EL (cell line): ENCODE measurements around the gene STX12.

Experiments
- DNase-seq: peaks from one replicate; pipeline ENCODE4 v3.0.0-alpha.2; 2016

Gene STX12

DNA sequence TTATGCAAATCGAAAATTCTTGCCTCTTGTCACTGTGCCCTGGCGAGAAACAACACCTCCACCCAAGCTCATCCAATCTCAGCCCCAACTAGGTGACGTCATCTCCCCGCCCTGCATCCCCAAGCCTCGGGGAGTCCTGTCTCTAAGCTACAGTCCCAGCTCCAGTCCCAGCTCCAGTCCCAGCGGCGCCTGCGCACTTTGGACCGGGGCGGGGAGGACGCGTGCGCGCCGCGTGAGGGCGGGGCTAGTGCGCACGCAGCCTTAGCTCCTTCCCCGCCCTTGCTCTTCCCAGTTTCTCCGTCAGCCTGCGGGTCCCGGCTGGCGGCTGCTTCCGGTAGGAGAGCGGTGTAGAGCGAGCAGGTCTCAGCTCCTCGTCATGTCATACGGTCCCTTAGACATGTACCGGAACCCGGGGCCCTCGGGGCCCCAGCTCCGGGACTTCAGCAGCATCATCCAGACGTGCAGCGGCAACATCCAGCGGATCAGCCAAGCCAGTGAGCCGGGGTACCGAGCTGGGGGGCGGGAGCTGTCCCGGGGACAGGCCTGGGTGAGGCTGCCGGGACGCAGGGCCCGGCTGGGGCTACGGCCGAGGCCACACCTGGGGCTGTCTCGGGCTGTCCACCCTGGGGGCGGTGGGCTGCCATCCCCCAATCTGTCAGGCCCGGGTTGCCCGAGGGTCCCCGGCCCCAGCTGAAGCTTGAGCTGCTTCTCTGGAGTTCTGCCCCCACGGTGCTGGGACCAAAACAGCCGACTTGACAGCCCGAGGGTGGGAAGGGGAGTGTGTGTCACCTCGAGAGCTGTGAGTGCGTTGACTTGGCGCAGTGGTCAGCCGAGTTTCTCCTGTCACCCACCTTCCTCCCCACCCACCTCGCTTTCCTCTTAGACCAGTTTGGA lies at the start of gene STX12:
Gene STX12 (plus strand): TSS at position 288 of the 894 bp plus-strand sequence. CDS start 89 bp downstream, at position 377.
- DNase-seq = peak; percentile 100

DNA sequence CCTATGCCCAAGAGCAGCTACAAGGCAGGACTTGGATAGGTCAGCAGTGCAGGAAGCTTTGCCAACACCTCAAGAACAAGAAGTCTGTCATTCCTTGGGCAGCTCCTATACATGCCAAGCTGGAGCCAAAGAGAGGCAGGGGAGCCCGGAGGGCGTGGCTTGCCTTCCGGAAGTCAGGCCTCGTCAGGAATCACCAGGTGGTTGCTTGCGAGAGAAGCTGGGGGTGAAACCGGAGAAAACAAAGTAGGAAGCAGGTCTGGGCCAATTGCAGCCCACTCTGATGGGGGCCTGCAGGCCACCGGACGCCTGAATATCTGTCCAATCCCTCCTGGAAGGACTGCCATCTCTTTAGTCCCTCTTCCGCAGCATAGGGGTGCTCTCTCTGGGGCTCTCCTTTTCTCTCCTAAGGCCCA lies 48.1 kb upstream of the STX12 start:
- DNase-seq = no peak

DNA sequence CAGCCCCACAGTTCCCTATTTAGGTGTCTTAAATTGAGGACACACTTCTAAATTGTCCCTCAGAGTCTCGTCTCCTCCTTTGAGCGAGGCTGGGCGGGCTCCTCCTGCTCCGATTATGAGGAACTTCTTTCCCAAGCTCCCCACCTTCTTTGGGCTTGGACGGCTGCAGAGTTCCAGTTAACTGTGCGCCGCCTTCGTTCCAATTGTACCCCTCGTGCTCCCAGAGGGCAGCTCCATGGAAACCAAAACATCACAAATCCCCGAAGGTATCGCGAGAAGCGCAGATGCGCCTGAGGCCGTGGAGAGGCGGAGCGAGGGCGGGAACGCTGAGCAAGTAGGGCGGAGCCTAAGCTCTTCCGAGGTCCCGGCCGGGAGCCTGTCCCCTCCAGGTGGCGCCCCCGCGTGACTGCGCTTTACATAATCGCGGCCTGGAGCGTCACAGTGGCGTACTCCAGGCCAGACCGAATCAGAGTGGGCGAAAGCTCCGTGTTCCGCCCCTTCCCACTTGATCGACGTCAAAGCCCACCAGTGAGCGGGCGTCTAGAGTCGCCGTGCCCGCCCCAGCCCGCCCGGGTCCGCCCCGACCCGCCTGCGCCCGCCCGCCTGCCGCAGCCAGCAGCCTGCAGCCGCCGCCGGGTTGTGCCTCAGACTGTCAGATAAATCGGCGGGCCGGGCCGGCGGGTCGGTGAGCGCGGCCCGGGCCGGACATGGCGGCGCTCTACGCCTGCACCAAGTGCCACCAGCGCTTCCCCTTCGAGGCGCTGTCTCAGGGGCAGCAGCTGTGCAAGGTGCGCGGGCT lies 47.4 kb upstream of the STX12 start, which contains the start of gene FAM76A:
Gene FAM76A (plus strand): TSS at position 588 of the 799 bp plus-strand sequence. CDS start 120 bp downstream, at position 708.
- peak; percentile 99 for DNase-seq

DNA sequence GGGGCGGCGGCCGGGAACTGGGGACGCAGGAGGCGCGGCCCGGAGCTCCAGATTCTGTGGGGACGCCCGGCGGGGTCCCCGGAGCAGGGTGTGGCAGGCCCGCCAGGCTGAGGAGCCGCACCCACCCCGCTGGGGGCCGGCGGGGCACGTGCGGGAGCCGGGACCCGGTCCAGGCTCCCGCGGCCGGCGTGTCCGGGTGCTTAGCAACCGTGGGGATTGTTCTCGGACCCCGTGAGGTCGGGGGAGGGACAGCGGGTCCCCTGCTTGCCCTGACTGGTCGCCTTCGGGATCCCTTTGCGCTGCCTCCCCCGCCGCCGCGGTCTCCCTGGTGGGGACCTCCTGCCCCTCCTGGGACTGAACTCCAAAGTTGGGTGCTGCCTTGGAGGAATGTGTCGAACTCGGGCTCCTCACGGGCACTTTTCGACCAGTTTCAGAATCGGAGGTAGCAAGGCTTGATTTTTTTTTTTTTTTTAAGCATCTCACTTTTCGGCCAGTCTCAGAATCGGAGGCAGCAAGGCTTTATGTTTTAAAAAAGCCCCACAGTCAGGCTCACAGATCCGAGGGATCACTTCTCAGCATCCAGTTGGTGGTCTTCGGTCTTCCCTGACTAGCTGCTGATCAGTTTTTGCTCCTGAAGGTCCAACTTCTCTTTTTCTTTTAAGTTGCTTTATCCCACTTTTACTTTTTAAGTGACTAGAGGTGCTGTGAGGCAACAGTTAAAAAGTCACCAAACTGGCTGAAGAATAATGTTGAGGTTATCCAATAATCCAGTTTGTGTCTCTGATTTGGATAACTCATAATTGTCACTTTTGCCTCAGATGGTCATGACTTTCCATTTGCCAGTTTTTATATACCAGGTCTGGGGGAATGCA lies 46.6 kb upstream of the STX12 start:
- peak; percentile 58 for DNase-seq

DNA sequence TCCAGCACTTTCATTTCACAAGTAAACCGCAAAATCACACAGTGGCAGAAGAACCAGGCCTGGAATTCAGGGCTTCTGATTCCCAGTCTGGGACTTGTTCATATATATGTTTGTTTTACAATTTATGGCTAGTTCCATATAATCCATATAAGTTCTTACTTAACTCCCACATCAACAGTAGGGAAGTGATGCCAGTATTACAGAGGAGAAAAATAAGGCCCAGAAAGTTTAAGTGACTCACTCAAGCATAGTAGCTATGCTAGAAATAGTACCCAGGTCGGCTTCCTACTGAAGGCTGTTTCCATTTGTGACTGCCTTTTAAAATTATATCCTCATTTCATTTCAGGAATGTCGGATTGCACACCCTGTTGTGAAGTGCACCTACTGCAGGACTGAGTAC lies 45.9 kb upstream of the STX12 start:
- DNase-seq = peak; percentile 26

DNA sequence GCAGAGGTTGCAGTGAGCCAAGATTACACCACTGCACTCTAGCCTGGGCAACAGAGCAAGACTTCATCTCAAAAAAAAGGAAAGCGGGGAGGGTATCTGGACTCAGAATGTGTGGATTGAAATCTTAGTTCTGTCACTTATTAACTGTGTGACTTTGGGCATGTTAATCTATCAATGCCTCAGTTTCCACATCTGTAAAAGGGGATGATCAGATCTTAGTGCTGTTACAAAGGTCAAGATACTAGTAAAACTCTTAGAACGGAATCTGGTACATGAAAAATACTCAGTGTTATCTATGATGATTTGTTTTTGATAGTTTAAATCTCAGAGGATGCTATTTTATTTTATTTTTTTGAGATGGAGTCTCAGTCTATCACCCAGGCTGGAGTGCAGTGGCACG lies 36.8 kb upstream of the STX12 start:
- no peak for DNase-seq

DNA sequence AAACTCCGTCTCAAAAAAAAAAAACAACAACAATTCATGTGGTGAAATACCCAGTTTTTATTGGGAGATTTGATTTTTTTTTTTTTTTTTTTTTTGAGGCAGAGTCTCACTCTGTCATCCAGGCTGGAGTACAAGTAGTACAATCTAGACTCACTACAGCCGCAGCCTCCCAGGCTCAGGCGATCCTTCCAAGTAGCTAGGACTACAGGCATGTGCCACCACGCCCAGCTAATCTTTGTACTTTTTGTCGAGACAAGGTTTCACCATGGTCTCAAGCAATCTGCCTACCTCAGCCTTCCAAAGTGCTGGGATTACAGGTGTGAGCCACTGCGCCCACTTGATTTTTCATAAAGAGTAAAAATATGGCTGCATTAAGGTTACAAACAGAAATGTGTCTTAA lies 31.9 kb upstream of the STX12 start:
- DNase-seq = no peak

DNA sequence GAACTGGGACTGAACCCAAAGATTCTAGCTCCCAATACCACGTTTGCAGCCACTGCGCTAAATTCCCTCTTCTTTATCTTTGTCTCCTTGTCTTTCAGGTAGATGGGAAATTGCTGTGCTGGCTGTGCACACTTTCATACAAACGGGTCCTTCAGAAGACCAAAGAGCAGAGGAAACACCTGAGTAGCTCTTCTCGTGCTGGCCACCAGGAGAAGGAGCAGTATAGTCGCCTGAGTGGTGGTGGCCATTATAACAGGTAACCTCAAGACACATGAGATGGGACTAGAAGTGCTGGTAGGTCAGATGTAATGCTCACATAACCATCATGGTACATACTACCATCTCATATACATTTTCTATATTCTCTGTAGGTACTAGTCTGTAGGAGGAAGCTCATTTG lies 28.5 kb upstream of the STX12 start:
- no peak for DNase-seq

DNA sequence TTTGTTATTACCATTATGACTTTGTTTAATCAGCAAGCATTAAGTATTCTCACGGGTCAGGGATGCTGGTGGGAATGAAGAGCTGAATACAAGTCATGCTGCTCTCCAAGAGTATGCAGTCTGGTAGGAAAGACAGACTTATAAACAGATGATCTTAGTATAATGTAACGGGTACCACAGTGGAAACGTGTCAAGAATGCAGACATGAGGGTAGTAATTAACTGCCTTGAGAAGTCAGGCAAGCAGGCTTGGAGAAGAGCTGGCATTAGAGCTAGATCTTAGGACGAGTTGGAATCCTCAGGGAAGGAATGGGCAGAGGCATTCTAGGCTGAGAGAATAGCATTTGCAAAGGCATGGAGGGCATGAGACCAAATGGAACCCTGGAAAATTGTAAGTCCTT lies 27.6 kb upstream of the STX12 start:
- DNase-seq = no peak

DNA sequence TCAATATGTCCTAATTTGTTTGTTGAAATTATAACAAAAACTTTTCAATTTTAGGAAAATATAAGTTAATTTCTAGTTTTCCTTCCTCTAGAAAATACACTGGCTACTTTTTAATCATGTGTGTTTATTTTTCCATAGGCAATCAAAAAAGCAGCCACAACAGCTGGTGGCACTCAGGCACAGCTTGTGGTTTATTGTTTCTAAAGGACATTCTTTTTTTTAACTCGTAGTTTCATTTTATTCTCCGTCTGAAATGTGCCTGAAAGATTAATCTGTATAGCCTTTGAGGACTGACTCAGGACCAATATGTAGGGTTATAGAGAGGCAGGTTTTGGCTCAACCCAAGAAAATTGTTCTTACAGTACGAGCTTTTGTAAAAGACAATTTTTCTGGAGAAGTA lies 20.7 kb upstream of the STX12 start:
- DNase-seq = no peak

DNA sequence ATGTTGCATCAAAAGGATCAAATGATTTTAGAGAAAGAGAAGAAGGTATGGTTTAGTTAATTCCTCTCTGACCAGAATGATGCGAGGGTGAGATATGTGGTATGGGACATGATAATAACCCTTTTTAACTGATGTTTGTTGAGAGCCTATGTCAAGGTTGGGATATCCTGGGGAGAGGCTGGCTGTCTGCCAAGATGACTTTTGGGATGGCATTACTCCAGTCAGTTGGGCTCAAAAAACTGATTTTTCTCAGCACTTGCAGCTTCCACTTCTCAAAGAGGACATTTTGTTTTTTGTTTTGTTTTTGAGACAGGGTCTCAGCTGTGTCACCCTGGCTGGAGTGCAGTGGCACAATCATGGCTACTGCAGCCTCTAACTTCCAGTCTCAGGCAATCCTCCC lies 17.7 kb upstream of the STX12 start:
- no peak for DNase-seq

DNA sequence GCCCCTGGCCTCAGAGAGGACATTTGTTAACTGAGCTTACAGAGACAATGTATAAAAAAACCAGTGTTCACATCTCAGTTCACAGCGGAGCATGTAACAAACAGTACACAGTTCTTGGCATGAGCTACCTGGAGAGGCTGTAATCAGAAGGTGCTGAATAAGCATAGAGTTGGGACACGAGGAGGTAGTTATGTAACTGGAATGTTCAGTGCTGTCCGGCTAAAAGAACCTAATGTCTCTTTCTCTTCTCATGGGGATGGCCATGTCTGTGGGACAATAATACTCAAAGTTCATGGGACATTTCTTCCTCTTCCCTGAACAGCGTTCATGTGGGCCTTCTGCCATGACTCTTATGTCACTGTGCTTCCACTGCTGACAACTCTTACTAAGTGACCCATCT lies 17.2 kb upstream of the STX12 start:
- DNase-seq = no peak

DNA sequence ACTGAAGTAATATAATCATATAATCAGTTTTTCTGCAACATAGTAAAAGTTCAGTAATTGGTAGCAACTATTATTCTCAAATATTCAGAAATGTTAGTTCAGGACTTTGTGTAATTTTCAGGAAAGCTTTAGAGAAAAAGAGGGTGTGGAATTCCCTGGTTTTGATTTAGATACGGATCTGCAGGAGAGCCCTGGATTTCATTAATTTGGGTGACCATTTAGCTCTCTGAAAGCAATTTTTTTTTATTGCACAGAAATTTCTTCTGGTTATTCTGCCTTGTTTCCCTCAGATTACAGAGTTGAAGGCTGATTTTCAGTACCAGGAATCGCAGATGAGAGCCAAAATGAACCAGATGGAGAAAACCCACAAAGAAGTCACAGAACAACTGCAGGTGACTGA lies 13.8 kb upstream of the STX12 start:
- DNase-seq = no peak

DNA sequence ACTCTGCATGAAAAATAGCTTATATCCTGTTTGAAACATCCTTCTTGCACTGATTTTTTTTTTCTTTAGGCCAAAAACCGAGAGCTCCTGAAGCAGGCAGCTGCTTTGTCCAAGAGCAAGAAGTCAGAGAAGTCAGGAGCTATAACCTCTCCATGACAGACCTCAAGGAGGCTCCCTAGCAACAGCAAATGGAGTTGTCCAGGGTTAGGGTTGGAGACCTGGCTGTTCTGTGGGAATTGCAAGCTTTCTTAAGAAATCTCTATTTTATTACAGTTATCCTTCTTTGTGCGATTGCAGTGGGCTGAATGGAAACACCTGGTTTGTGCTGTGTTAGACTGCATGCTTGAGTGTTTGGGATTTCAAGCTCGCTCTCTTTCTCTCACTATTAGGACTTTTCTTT lies 12.6 kb upstream of the STX12 start:
- DNase-seq = no peak

DNA sequence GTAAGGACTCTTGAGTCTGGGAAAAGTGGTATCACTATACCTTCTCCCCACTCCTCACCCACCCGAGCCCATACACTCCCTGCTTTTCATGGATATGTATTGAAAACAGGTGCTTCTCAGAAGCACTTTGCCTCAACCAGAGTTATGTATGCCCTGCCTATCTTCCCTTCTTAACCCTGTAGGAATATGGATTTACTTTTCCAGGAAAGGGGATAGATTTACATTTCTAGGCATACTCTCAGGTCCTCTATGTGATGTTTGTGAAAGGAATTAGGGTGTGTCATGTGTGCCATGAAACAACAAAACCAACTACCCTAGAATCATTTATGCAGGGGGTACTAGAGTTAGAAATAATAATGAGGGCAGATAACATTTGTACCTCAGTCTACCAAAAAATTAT lies 11.0 kb upstream of the STX12 start:
- no peak for DNase-seq

DNA sequence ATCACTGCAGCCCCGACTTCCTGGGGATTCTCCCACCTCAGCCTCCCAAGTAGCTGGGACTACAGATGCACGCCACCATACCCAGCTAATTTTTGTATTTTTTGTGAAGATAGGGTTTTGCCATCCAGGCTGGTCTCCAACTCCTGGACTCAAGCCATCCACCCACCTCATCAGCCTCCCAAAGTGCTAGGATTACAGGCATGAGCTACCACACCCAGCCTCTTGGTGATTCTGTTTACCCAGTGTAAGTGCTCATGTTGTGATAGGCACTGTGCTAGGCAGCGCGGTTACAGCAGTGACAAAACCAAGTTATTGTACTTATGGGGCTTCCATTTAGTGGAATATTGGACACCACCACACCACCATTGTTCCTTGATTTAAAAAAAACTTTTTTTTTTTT lies 9.7 kb upstream of the STX12 start:
- no peak for DNase-seq

DNA sequence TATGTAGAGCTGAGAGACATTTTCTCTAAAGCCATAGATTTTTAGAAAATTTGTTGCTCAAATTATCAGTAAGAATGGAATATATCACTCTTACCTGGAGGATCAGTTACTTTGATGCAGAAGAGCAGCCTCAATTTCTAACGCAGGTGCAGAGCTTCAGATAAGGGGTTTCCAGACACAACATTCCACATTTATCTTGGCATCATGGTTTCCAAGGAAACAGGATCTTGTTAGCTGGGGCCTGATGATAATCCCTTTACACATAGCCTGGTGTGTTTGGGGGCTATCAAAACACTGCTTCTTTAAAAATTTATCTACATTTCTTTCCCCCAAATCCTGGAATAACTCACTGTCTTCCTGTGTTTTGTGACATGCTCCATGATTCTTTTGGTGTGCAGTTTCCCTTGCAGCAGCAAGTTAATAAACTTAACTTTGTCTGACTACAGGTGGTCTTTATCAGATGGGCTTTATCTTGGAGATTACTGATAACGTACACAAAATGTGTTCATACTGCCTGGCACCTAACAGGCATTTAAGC lies 2.7 kb upstream of the STX12 start:
- no peak for DNase-seq

DNA sequence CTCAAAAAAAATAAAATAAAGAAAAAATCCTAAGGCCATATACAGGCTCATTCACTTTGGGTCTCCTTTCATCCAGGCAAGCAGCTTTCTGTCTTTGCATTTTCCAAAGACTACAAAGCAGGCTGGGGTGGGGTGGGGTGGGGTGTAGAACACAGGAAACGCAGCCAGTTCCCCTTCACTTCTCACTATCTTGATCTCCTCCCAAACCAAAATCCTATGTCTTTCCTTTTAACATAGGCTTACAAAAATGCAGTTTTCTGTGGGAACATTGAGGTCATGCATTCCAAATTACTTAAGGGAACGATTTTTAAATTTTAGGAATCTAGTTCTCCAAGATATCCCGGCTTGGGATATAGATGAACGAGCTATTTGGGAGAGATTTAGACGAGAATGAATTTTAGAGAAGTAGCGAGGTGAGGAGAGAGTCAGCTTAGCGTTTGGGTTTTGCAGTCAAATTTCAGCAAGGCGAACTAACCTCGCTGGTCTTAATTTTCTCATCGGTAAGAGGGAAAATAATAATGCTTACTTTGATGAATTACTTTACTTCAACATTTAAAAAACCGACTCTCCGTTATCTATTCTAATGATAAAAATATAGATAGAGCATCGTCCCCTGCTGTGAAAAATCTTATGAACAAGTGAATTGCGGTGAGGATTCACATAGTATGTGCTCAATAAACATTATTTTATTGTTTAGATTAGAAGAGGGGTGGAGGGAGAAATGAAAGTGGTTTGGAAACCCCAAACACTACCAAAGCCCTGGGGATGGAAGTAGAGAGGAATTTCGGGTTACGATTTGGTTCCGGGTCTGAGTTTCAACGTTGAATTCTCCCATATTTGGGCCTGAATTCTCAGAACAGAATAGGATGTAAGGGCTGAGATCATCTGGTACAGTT lies 735 bp upstream of the STX12 start:
- DNase-seq = peak; percentile 40

DNA sequence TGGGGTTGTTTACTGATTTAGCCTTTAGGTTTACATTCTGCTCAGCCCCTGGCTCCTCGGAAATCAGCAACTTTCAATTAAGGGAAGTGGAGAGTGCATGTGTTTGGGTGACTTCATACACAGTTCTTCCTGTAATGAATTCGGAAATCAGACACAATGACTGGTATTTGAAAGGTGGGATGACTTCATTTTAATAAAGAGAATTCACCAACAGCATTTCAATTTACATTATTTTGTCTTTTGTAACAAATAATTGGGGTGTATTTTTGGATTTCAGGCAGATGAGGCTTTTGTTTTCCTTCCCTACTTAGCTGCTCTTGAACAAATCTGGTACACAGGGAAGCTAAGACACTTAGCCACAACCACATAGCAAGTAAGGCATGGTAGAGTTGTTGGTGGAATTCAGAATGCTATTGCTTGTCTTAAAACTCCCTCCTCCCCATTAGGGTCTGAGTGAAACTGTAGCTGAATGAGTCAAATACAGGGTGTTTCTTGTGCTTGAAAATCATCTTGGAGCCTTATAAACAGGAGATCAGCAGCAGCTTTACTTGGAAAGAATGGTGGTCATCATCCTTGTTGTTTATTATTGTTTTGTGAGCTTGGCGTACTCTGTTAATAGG lies 917 bp downstream of the STX12 start:
- peak; percentile 37 for DNase-seq

DNA sequence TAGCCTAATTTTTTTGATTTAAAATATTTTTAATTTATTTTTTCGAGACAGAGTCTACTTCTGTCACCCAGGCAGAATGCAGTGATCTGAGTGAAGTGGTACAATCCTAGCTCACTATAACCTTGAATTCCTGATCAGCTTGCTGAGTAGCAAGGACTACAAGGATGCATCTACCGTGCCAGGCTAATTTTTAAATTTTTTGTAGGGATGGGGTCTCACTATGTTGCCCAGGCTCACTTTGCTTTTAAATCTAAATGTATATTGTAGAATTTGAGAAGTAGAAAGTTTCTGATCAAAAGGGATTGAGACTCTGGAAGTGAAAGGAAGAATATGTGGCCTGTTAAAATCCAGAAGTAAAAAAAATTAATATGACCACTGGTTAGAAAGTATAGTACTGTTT lies 1.6 kb downstream of the STX12 start:
- no peak for DNase-seq

DNA sequence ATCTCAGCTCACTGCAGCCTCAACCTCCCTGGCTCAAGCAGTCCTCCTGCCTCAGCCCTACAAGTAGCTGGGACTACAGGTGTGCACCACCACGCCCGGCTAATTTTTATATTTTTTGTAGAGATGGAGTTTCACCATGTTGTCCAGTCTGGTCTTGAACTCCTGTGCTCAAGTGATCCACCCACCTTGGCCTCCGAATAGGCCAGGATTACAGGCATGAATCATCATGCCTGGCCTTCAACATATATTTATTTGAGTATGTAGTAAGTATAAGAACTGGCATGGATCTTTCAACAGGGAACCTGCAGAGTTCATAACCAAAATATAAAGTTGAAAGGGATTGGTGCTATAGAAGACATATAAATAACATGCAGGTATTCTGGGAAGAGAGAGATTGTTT lies 2.3 kb downstream of the STX12 start:
- peak; percentile 26 for DNase-seq
